Activated T-cell treated with anti-CD3 and anti-CD28 coated beads, Interleukin-2, amount 50 U/mL, for 72 hours (primary cell): ENCODE data around the gene POLR1A. TPM values are rescaled to one million over a fixed set of nuclear protein-coding genes. Genes with fewer than 3 reads are reported as not detected.

Experiments
- ATAC-seq, 2 donors: fragments of 150-1000 bp; cut with Tn5 transposase; replicated peaks in 1 of 2; 2 replicates each; pipeline ENCODE4 v1.10.0; 2021; ENCODE audit warnings: moderate library complexity in 2 of 2, mild to moderate bottlenecking in 1 of 2
- DNase-seq, 2 donors: peaks; one replicate each; pipeline ENCODE4 v3.0.0; 2021 to 2022; ENCODE audit warnings: mixed read lengths in 1 of 2
- H3K27ac Mint-ChIP-seq: one replicate; pipeline ENCODE4 v1.8.0; 2022; ENCODE audit warnings: mild to moderate bottlenecking, moderate library complexity, mixed read lengths
- H3K27me3 Mint-ChIP-seq: one replicate; pipeline ENCODE4 v1.8.0; 2022; ENCODE audit warnings: low read depth, mixed read lengths
- H3K36me3 Mint-ChIP-seq, 2 donors: one replicate each; pipeline ENCODE4 v1.8.0; 2022; ENCODE audit warnings: mixed read lengths in 2 of 2, mild to moderate bottlenecking in 1 of 2; ENCODE audit not compliant: insufficient read depth in 2 of 2
- H3K4me1 Mint-ChIP-seq: one replicate; pipeline ENCODE4 v1.8.0; 2022; ENCODE audit warnings: low read depth, mixed read lengths
- H3K4me3 Mint-ChIP-seq, 2 donors: one replicate each; pipeline ENCODE4 v1.8.0; 2022; ENCODE audit warnings: mild to moderate bottlenecking in 2 of 2, mixed read lengths in 2 of 2, moderate library complexity in 2 of 2
- H3K9me3 Mint-ChIP-seq, 2 donors: one replicate each; pipeline ENCODE4 v1.8.0; 2022; ENCODE audit warnings: mixed read lengths in 2 of 2
- total RNA-seq, 2 donors: library from RNA; stranded (reverse); gene quantifications; one replicate each; pipeline ENCODE4 v1.2.3, GENCODE V29; 2022

Gene POLR1A
- total RNA-seq, 2 donors from 2014 or later: 23.5 to 28.0 TPM

GRCh38 chr2:86048888-86049287, 56.8 kb downstream of the POLR1A start:
- DNase-seq (no peak), ATAC-seq (no peak)
- Mint-ChIP-seq H3K27me3 (no peaks in the 10 kb centered on the region), H3K4me1 (no peaks in the 10 kb centered on the region), H3K36me3 (peaks cover 2 to 7% of the 10 kb centered on the region in 2 donors), H3K27ac (no peak overlapping the region), H3K9me3 (no peaks in the 10 kb centered on the region), H3K4me3 (no peak overlapping the region)

GRCh38 chr2:86048383-86048701, 57.3 kb downstream of the POLR1A start:
- no peak for DNase-seq
- H3K9me3 Mint-ChIP-seq: no peaks in the 10 kb centered on the region
- no peak overlapping the region for H3K27ac Mint-ChIP-seq
- no peak for ATAC-seq
- peaks cover 2 to 7% of the 10 kb centered on the region in 2 donors for H3K36me3 Mint-ChIP-seq
- H3K4me3 Mint-ChIP-seq: no peak overlapping the region
- no peaks in the 10 kb centered on the region for H3K27me3 Mint-ChIP-seq
- H3K4me1 Mint-ChIP-seq: no peaks in the 10 kb centered on the region

DNA sequence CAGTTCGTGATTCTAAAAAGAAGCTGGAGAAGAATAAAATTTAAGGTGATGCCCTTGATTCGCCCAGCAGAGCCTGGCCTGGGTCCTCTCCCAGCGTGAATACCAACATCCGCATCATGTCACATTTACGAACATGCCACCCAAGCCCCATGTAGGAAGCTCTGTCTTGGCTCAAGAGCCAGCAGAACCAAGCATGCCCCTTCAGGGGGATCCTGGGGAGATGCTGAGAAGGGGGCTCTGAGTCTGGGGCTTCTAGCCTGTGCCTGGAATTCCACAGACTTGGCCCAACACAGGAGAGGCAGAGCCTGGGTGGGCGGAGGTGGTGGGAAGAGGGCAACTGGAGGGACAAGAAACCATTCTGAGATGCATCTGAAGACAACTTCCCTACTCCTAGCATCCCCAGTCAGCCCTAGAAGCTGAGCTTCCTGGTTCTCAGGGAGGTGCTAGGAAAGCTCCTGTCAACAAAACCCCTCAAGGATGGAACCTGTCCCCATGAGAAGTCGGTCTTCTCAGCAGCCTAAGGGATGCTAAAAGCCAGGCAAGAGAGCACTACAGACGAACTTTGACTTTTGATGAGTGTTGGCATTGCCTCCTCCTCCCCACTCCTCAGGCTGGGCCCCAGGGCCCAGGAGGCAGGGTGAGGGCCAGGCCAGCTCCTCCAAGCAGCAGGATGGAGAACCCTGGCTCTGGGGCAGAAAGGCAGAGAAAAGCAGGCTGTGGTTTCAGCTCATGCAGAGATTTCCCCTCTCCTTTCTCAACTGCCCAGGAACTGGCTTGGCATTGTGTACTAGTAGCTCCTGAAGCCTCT, 57.9 kb downstream of the POLR1A start:
- Mint-ChIP-seq H3K36me3 (peaks cover 2 to 12% of the 10 kb centered on the region in 2 donors), H3K27me3 (no peaks in the 10 kb centered on the region), H3K9me3 (no peaks in the 10 kb centered on the region), H3K4me1 (peaks cover 5% of the 10 kb centered on the region), H3K27ac (no peak overlapping the region), H3K4me3 (no peak overlapping the region)
- ATAC-seq: no peak
- DNase-seq: no peak

- H3K9me3 Mint-ChIP-seq: no peaks in the 10 kb centered on the region
- no peak overlapping the region for H3K4me3 Mint-ChIP-seq
- H3K4me1 Mint-ChIP-seq: peaks cover 26% of the 10 kb centered on the region
- DNase-seq: no peak
- peak overlapping the region; percentile 22 for H3K27ac Mint-ChIP-seq
- ATAC-seq: no peak
- H3K27me3 Mint-ChIP-seq: no peaks in the 10 kb centered on the region
- peaks cover 6 to 23% of the 10 kb centered on the region in 2 donors for H3K36me3 Mint-ChIP-seq
These were observed 60.1 kb downstream of the POLR1A start for GRCh38 chr2:86045541-86045940.

GRCh38 chr2:86044614-86045013, 61.1 kb downstream of the POLR1A start:
- Mint-ChIP-seq H3K4me3 (no peak overlapping the region), H3K4me1 (peaks cover 35% of the 10 kb centered on the region), H3K9me3 (no peaks in the 10 kb centered on the region), H3K27ac (no peak overlapping the region), H3K36me3 (peaks cover 8 to 23% of the 10 kb centered on the region in 2 donors), H3K27me3 (no peaks in the 10 kb centered on the region)
- ATAC-seq (no peak), DNase-seq (no peak)

DNA sequence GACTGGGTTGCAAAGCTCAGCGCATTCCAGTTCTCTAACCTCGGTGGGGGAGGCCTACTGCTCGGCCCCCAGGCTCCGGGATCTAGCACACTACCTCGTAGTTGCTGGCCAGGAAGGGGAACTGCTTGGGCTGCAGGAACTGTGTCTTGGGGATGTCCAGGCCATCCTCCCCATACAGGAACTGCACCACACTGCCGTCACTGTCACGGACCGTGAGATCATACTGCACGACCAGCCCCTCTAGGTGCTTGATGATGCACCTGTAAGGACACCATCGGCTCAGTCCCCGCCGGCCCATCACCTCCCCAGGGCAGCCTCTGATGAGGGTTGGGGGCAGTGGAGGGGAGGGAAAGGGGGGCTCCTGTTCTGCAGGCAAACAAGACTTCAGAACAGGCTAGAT, 61.6 kb downstream of the POLR1A start:
- Mint-ChIP-seq H3K27me3 (no peaks in the 10 kb centered on the region), H3K27ac (no peak overlapping the region), H3K36me3 (peaks cover 8 to 23% of the 10 kb centered on the region in 2 donors), H3K9me3 (no peaks in the 10 kb centered on the region), H3K4me3 (no peak overlapping the region), H3K4me1 (peaks cover 41% of the 10 kb centered on the region)
- ATAC-seq (no peak), DNase-seq (no peak)

GRCh38 chr2:86042256-86043168, 63.2 kb downstream of the POLR1A start:
- DNase-seq (no peak), ATAC-seq (no peak)
- Mint-ChIP-seq H3K27ac (no peak overlapping the region), H3K27me3 (no peaks in the 10 kb centered on the region), H3K4me3 (no peak overlapping the region), H3K4me1 (peaks cover 56% of the 10 kb centered on the region), H3K9me3 (no peaks in the 10 kb centered on the region), H3K36me3 (peaks cover 13 to 28% of the 10 kb centered on the region in 2 donors)

DNA sequence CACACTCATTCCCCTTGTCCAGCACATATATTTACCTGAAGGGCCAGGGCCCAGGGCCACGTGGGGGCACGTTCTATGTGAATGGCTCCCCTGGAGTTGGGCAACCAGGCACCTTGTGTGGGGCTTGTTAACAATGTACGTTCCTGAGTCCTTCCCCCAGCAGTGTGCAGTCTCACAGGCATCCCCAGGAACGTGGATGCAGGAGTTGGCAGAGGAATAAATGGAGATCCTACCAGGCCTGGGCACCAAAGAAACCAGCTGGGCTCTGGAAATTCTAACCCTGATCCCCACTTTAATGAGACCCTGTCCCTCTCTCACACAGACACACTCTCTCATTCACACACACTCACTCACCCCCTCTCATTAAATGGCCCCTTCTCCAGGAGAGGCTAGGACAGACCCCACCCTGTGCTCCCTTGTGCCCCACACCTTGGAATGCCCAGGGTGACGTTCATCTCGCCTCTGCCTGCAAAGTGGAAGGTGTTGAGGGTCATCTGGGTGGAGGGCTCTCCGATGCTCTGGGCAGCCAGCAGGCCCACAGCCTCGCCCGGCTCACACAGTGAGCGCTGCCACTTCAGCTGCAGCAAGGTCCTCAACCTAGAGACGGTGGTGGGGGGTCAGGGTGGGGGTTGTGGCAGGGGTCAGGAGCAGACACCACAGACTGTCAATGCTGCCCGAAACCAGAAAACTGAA, 65.6 kb downstream of the POLR1A start:
- peaks cover 12 to 24% of the 10 kb centered on the region in 2 donors for H3K36me3 Mint-ChIP-seq
- H3K4me3 Mint-ChIP-seq: no peak overlapping the region
- no peak for ATAC-seq

GRCh38 chr2:86039178-86039962, 66.3 kb downstream of the POLR1A start:
- H3K27me3 Mint-ChIP-seq: no peaks in the 10 kb centered on the region
- H3K36me3 Mint-ChIP-seq: peaks cover 11 to 23% of the 10 kb centered on the region in 2 donors
- peak overlapping the region in 1 of 2 donors; percentile 20 for H3K4me3 Mint-ChIP-seq
- DNase-seq (peak in 1 of 2 donors; percentile 10), ATAC-seq (no peak)
- no peaks in the 10 kb centered on the region for H3K9me3 Mint-ChIP-seq
- H3K4me1 Mint-ChIP-seq: peaks cover 85% of the 10 kb centered on the region
- H3K27ac Mint-ChIP-seq: no peak overlapping the region

More for the DNA sequence above, 65.6 kb downstream of the POLR1A start:
- Mint-ChIP-seq H3K27me3 (no peaks in the 10 kb centered on the region), H3K9me3 (no peaks in the 10 kb centered on the region), H3K27ac (no peak overlapping the region), H3K4me1 (peaks cover 79% of the 10 kb centered on the region)
- DNase-seq: no peak

DNA sequence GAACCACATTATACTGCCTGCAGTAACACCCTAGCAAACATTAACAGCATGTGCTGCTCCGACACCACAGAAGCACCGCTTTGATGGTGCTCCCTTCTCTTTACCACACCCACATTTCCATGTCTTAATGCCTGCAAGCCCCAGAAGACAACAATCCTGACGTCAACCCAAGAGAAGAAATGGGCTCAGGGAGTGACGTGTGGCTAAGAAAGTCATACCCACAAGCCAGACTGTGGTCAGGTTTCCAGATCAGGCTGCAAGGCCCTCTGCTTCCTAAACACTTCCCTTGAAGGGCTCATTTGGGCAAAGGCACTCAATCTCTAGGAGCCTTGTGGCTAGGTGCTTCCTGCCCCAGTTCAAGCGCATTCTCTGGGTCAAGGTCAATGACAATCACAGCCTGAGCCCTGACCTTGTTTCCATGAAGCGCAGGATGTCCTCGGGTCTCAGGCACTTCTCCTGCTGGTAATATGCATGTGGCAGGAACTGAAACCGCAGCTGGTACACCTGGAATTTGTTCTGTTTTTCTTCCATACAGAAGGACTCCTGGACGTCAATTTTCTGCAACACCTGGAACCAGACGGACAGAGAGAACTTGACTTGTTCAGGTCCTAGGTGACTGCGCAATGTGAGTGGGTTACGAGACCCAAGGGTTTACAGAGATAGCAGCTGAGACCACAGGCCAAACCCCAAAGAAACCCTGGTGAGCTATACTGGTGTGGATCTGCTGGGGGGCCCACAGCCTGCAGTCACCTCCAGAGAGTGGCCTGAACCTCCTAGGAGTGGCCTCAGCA, 67.2 kb downstream of the POLR1A start:
- DNase-seq (peak; percentile 80), ATAC-seq (peak; percentile 62 to 68)
- peaks cover 11 to 23% of the 10 kb centered on the region in 2 donors for H3K36me3 Mint-ChIP-seq
- H3K4me3 Mint-ChIP-seq: peak overlapping the region; percentile 85 to 95
- no peaks in the 10 kb centered on the region for H3K27me3 Mint-ChIP-seq
- peak overlapping the region; percentile 97 for H3K27ac Mint-ChIP-seq
- peaks cover 90% of the 10 kb centered on the region for H3K4me1 Mint-ChIP-seq
- no peaks in the 10 kb centered on the region for H3K9me3 Mint-ChIP-seq

- Mint-ChIP-seq H3K4me1 (peaks cover 84% of the 10 kb centered on the region), H3K9me3 (no peaks in the 10 kb centered on the region), H3K27me3 (no peaks in the 10 kb centered on the region), H3K36me3 (peaks cover 11 to 23% of the 10 kb centered on the region in 2 donors), H3K27ac (peak overlapping the region; percentile 97), H3K4me3 (peak overlapping the region; percentile 85 to 95)
- peak; percentile 31 to 40 for DNase-seq
- ATAC-seq: peak; percentile 25 to 30
These were observed 67.9 kb downstream of the POLR1A start for GRCh38 chr2:86037795-86038192.
